AG04450 (cell line): Measurements from ENCODE around the gene RGS17. TPM values are rescaled to one million over a fixed set of nuclear protein-coding genes. Genes with fewer than 3 reads are reported as not detected.
"Not testable (repeated sequence)": the region's sequence is repeated elsewhere in the genome, so short reads cannot be mapped to it uniquely, and the experiment has no call there.

Experiments
- CTCF ChIA-PET: fragments of 300-600, 350-600 bp; formaldehyde crosslinking; extraction: SDS; loops from one replicate; lab custom pipeline; 2022; ENCODE audit warnings: antibody characterized with exemption, inconsistent platforms; lab: Charles Lee
- POLR2A ChIA-PET: fragments of 350-600 bp; formaldehyde crosslinking; extraction: SDS; loops from one replicate; lab custom pipeline; 2021; ENCODE audit warnings: antibody characterized with exemption, inconsistent platforms; lab: Yijun Ruan, JAX
- DNase-seq: peaks from one replicate; pipeline ENCODE4 v3.0.0-alpha.2; 2011; ENCODE audit warnings: low read depth, low spot score
- H3K27ac ChIP-seq: one replicate; pipeline ENCODE4 v1.5.1; 2012; ENCODE audit warnings: low read depth, low read length, control low read depth
- H3K27me3 ChIP-seq: one replicate; pipeline ENCODE4 v1.6.0; 2012; ENCODE audit warnings: low read length; ENCODE audit not compliant: control insufficient read depth, insufficient read depth
- H3K4me3 ChIP-seq: 2 replicates; pipeline ENCODE4 v1.5.1; 2011; ENCODE audit warnings: mild to moderate bottlenecking, low read depth, low read length, control low read depth
- H3K9me3 ChIP-seq: 2 replicates; pipeline ENCODE4 v1.5.1; 2012; ENCODE audit warnings: low read length; ENCODE audit not compliant: control insufficient read depth, insufficient read depth
- polyA plus RNA-seq: library from polyadenylated mRNA; depleted of rRNA; stranded (reverse); fragments of >200 nt; gene quantifications from 2 replicates; pipeline ENCODE4 v1.2.3, GENCODE V29; 2011
- TF ChIP-seq, protein P1 (sequence below): IDR thresholded peaks from 2 replicates; pipeline ENCODE4 v1.5.1; 2011; ENCODE audit warnings: low read depth, low read length, control low read depth, inconsistent platforms

RGS17 gene
- polyA plus RNA-seq, 1 experiment: 12.2 TPM

- H3K9me3 ChIP-seq: no peaks in the 10 kb centered on the region
- DNase-seq: no peak
- TF ChIP-seq, protein P1, sequence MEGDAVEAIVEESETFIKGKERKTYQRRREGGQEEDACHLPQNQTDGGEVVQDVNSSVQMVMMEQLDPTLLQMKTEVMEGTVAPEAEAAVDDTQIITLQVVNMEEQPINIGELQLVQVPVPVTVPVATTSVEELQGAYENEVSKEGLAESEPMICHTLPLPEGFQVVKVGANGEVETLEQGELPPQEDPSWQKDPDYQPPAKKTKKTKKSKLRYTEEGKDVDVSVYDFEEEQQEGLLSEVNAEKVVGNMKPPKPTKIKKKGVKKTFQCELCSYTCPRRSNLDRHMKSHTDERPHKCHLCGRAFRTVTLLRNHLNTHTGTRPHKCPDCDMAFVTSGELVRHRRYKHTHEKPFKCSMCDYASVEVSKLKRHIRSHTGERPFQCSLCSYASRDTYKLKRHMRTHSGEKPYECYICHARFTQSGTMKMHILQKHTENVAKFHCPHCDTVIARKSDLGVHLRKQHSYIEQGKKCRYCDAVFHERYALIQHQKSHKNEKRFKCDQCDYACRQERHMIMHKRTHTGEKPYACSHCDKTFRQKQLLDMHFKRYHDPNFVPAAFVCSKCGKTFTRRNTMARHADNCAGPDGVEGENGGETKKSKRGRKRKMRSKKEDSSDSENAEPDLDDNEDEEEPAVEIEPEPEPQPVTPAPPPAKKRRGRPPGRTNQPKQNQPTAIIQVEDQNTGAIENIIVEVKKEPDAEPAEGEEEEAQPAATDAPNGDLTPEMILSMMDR: no peak
These were observed 118.2 kb downstream of the RGS17 start for GRCh38 chr6:153012856-153013255.

GRCh38 chr6:153003366-153003690 is 127.8 kb downstream of the RGS17 start:
- TF ChIP-seq, protein P1: no peak
- ChIA-PET CTCF (no interaction called here), POLR2A (no interaction called here)
- H3K9me3 ChIP-seq: no peaks in the 10 kb centered on the region
- no peak for DNase-seq
- no peaks in the 10 kb centered on the region for H3K27me3 ChIP-seq
- H3K27ac ChIP-seq: peak overlapping the region; percentile 80
- H3K4me3 ChIP-seq: peak overlapping the region; percentile 73

More at GRCh38 chr6:153012856-153013255, 118.2 kb downstream of the RGS17 start:
- H3K27me3 ChIP-seq: no peaks in the 10 kb centered on the region
- no peak overlapping the region for H3K27ac ChIP-seq
- ChIA-PET CTCF (interaction anchor here (1.8 to 2.9 kb wide), 2 partner anchors 12 to 19 kb away, joined by 6 to 12 read pairs; no protein-coding TSS in a partner anchor), POLR2A (no interaction called here)
- no peak overlapping the region for H3K4me3 ChIP-seq

- DNase-seq: peak; percentile 91
- H3K27ac ChIP-seq: peak within 1 kb of the TSS; percentile 80
- CTCF ChIA-PET: no interaction called here
- H3K4me3 ChIP-seq: peak within 1 kb of the TSS; percentile 73
- TF ChIP-seq, protein P1: no peak
- POLR2A ChIA-PET: no interaction called here
- no peaks in the 10 kb centered on the region for H3K27me3 ChIP-seq
- no peaks in the 10 kb centered on the region for H3K9me3 ChIP-seq
These were observed 128.3 kb downstream of the RGS17 start, which contains the start of gene MTRF1L for GRCh38 chr6:153002613-153003365. Gene MTRF1L, minus strand, starts transcription at chr6:153002709. Its CDS starts 24 bp downstream, at chr6:153002685.

- TF ChIP-seq, protein P1: no peak
- Histone ChIP-seq H3K27ac (peak overlapping the region; percentile 49), H3K9me3 (no peaks in the 10 kb centered on the region), H3K27me3 (no peaks in the 10 kb centered on the region), H3K4me3 (peak overlapping the region; percentile 73)
- DNase-seq: no peak
- POLR2A ChIA-PET: no interaction called here
- CTCF ChIA-PET: interaction anchor here (0.7 kb wide), 1 partner anchor 27 kb away, joined by 5 read pairs; no protein-coding TSS in a partner anchor
These were observed 129.1 kb downstream of the RGS17 start for GRCh38 chr6:153001767-153002612.

DNA sequence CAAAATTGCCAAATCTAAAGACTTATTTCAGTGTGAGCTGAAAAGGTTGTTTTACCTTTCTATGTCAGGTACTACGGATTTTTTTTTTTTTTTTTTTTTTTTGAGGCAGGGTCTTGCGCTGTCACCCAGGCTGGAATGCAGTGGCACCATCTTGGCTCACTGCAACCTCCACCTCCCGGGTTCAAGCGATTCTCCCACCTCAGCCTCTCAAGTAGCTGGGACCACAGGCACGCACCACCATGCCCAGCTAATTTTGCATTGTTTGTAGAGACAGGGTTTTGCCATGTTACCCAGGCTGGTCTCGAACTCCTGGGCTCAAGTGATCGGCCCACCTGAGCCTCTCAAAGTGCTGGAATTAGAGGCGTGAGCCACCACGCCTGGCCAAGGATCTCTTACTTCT is 130.3 kb downstream of the RGS17 start:
- CTCF ChIA-PET: interaction anchor here (0.7 kb wide), 1 partner anchor 952 kb away, joined by 3 read pairs; no protein-coding TSS in a partner anchor
- H3K27ac ChIP-seq, H3K9me3 ChIP-seq, POLR2A ChIA-PET, DNase-seq, H3K27me3 ChIP-seq: not testable (repeated sequence)
- peak overlapping the region; percentile 73 for H3K4me3 ChIP-seq
